Smooth muscle cell (in vitro differentiated cells): Measurements from ENCODE around the gene DHX29. TPM values are rescaled to one million over a fixed set of nuclear protein-coding genes. Genes with fewer than 3 reads are reported as not detected.

Experiments
- DNase-seq: peaks from one replicate; lab custom pipeline; 2025; ENCODE audit not compliant: unreplicated experiment; lab: John Stamatoyannopoulos, UW
- H2AFZ ChIP-seq: fragments of 200-600 bp; sonication (generic); 2 replicates; pipeline ENCODE4 v1.6.0; 2016; ENCODE audit warnings: antibody characterized with exemption, low read depth, mild to moderate bottlenecking
- H3F3A ChIP-seq: fragments of 200-600 bp; sonication (generic); 2 replicates; pipeline ENCODE4 v1.6.0; 2017; ENCODE audit warnings: antibody characterized with exemption, low read depth
- H3K27ac ChIP-seq: fragments of 200-600 bp; sonication (generic); 2 replicates; pipeline ENCODE4 v1.5.1; 2016; ENCODE audit warnings: low read depth, mild to moderate bottlenecking
- H3K27me3 ChIP-seq: fragments of 200-600 bp; sonication (generic); 2 replicates; pipeline ENCODE4 v1.6.1; 2016; ENCODE audit warnings: low read depth, mild to moderate bottlenecking
- H3K36me3 ChIP-seq: fragments of 200-600 bp; sonication (generic); 2 replicates; pipeline ENCODE4 v1.5.1; 2016; ENCODE audit warnings: low read depth
- H3K4me1 ChIP-seq: fragments of 200-600 bp; sonication (generic); 2 replicates; pipeline ENCODE4 v1.5.1; 2016; ENCODE audit warnings: low read depth
- H3K4me2 ChIP-seq: fragments of 200-600 bp; sonication (generic); 2 replicates; pipeline ENCODE4 v1.6.0; 2016; ENCODE audit warnings: mild to moderate bottlenecking
- H3K4me3 ChIP-seq: fragments of 200-600 bp; sonication (generic); 2 replicates; pipeline ENCODE4 v1.5.1; 2016; ENCODE audit warnings: mild to moderate bottlenecking
- H3K79me2 ChIP-seq: fragments of 200-600 bp; sonication (generic); 2 replicates; pipeline ENCODE4 v1.6.0; 2016; ENCODE audit warnings: low read depth, mild to moderate bottlenecking
- H3K9ac ChIP-seq: fragments of 200-600 bp; sonication (generic); 2 replicates; pipeline ENCODE4 v1.6.0; 2016; ENCODE audit warnings: low read depth
- H3K9me3 ChIP-seq: fragments of 200-600 bp; sonication (generic); replicated peaks from 2 replicates; pipeline ENCODE4 v1.5.1; 2016; ENCODE audit warnings: low read depth
- H4K20me1 ChIP-seq: fragments of 200-600 bp; sonication (generic); 2 replicates; pipeline ENCODE4 v1.6.0; 2016; ENCODE audit warnings: low read depth
- CTCF ChIP-seq: fragments of 200-600 bp; sonication (generic); IDR thresholded peaks from 2 replicates; pipeline ENCODE4 v1.5.1; 2017; ENCODE audit warnings: borderline replicate concordance, mild to moderate bottlenecking, antibody characterized with exemption; ENCODE audit not compliant: insufficient read depth, poor library complexity, severe bottlenecking
- WGBS: methylation state at CpG from one replicate; pipeline ENCODE4 v1.1.7; 2016; ENCODE audit warnings: low lambda C conversion rate; 5-methylcytosine and 5-hydroxymethylcytosine counted together
- polyA plus RNA-seq: library from polyadenylated mRNA; unstranded; fragments of >200 nt; fragmentation: Nextera tagmentation; extraction: Ambion mirVana; gene quantifications from 2 replicates; pipeline ENCODE4 v1.2.1, GENCODE V29; 2016
- total RNA-seq: library from RNA; depleted of rRNA; stranded (reverse); fragments of >200 nt; gene quantifications from 2 replicates; pipeline ENCODE4 v1.2.3, GENCODE V29; 2014

DHX29 gene
- total and polyA plus RNA-seq, 2 experiments from 2014 or later = 27.1 to 40.7 TPM

GRCh38 chr5:55290991-55291390 is 16.5 kb downstream of the DHX29 start:
- Histone ChIP-seq H3K79me2 (peaks cover 3% of the 10 kb centered on the region), H3K27me3 (no peaks in the 10 kb centered on the region), H3K27ac (no peak overlapping the region), H3K4me1 (no peaks in the 10 kb centered on the region), H3K36me3 (peaks cover 62% of the 10 kb centered on the region), H3K4me3 (no peak overlapping the region), H3K4me2 (no peak overlapping the region), H3K9ac (no peak overlapping the region), H3K9me3 (no peaks in the 10 kb centered on the region), H2AFZ (no peak overlapping the region), H4K20me1 (no peaks in the 10 kb centered on the region), H3F3A (no peaks in the 10 kb centered on the region)
- TF ChIP-seq CTCF = no peak
- DNase-seq = no peak
- WGBS = 89% methylated on average over 2 of the region's 2 CpGs

GRCh38 chr5:55289808-55290207 is 17.7 kb downstream of the DHX29 start:
- no peaks in the 10 kb centered on the region for H3K9me3 ChIP-seq
- peaks cover 59% of the 10 kb centered on the region for H3K36me3 ChIP-seq
- H3K4me2 ChIP-seq = no peak overlapping the region
- no peaks in the 10 kb centered on the region for H3K4me1 ChIP-seq
- no peaks in the 10 kb centered on the region for H3K27me3 ChIP-seq
- no peak overlapping the region for H3K27ac ChIP-seq
- no peaks in the 10 kb centered on the region for H3F3A ChIP-seq
- H3K79me2 ChIP-seq = no peaks in the 10 kb centered on the region
- no peak overlapping the region for H2AFZ ChIP-seq
- TF ChIP-seq CTCF = no peak
- H3K4me3 ChIP-seq = no peak overlapping the region
- no peak overlapping the region for H3K9ac ChIP-seq
- H4K20me1 ChIP-seq = no peaks in the 10 kb centered on the region
- DNase-seq = no peak

- Histone ChIP-seq H2AFZ (no peak overlapping the region), H3K4me3 (no peak overlapping the region), H4K20me1 (no peaks in the 10 kb centered on the region), H3K36me3 (peaks cover 62% of the 10 kb centered on the region), H3K79me2 (no peaks in the 10 kb centered on the region), H3K4me2 (no peak overlapping the region), H3K9me3 (no peaks in the 10 kb centered on the region), H3F3A (no peaks in the 10 kb centered on the region), H3K4me1 (no peaks in the 10 kb centered on the region), H3K27me3 (no peaks in the 10 kb centered on the region), H3K27ac (no peak overlapping the region), H3K9ac (no peak overlapping the region)
- WGBS = 60% methylated on average over 1 of the region's 1 CpG
- no peak for DNase-seq
- TF ChIP-seq CTCF = no peak
These were observed 21.0 kb downstream of the DHX29 start for GRCh38 chr5:55286411-55286933.

DNA sequence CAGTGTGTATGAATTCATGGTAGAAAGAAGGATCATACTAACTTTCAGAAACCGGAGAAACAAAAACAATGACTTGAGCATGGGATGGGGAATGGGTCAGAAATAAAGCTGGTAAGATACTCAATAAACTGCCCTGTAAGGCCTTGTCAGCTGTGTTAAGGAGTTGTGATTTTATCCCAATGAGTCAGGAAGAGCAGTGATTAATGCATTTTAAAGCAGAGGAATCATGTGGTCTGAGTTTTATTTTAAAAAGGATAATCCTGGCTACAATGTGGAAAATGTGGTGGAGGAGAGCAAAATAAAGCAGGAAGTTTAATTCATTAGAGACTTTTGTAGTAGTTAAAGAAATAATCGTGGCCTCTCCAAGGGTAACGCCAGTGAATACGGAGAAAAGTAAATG is 28.7 kb downstream of the DHX29 start:
- TF ChIP-seq CTCF = no peak
- no peaks in the 10 kb centered on the region for H3K4me1 ChIP-seq
- no peaks in the 10 kb centered on the region for H3K27me3 ChIP-seq
- no peaks in the 10 kb centered on the region for H3K79me2 ChIP-seq
- H4K20me1 ChIP-seq = peaks cover 13% of the 10 kb centered on the region
- H3K36me3 ChIP-seq = peaks cover 38% of the 10 kb centered on the region
- no peak overlapping the region for H2AFZ ChIP-seq
- DNase-seq = no peak
- no peak overlapping the region for H3K4me3 ChIP-seq
- H3K9me3 ChIP-seq = no peaks in the 10 kb centered on the region
- 72% methylated on average over 4 of the region's 4 CpGs for WGBS
- peak overlapping the region; percentile 25 for H3K4me2 ChIP-seq
- H3K9ac ChIP-seq = no peak overlapping the region
- no peaks in the 10 kb centered on the region for H3F3A ChIP-seq
- H3K27ac ChIP-seq = peak overlapping the region; percentile 45
